Esophagus squamous epithelium (tissue), 4 donors: ENCODE data around the gene COL4A1.

Source experiments
- CTCF ChIP-seq, 6 experiments: fragments of 450-650 bp in 4 of 6; fragments of 200-600 bp in 2 of 6; sonication (generic) in 2 of 6; IDR thresholded peaks; one replicate each; pipeline ENCODE4 v1.5.1; 2016 to 2019; ENCODE audit warnings: antibody characterized with exemption in 6 of 6, mild to moderate bottlenecking in 4 of 6, moderate library complexity in 4 of 6
- POLR2A ChIP-seq, 4 donors: fragments of 450-650 bp; IDR thresholded peaks; one replicate each; pipeline ENCODE4 v1.6.1; 2017; ENCODE audit warnings: antibody characterized with exemption in 4 of 4, mild to moderate bottlenecking in 4 of 4, moderate library complexity in 3 of 4

- TF ChIP-seq CTCF (IDR thresholded peaks at IDR 0.05) (no peak), POLR2A (IDR thresholded peaks at IDR 0.05) (no peak)
These were observed 77.7 kb downstream of the COL4A1 start for GRCh38 chr13:110228936-110229904.
